HepG2 (cell line): ENCODE results near the gene NEAT1. TPM values are rescaled to one million over a fixed set of nuclear protein-coding genes. Genes with fewer than 3 reads are reported as not detected.

Experiments
- CEBPB ChIP-seq: IDR thresholded peaks from 2 replicates; pipeline ENCODE4 v1.6.1; 2011; ENCODE audit warnings: low read depth, low read length, improper control_type of control experiment, borderline replicate concordance
- CEBPG ChIP-seq: IDR thresholded peaks from 2 replicates; pipeline ENCODE4 v1.6.1; 2016
- DPF2 ChIP-seq: sonication (generic); formaldehyde crosslinking; IDR thresholded peaks from 2 replicates; pipeline ENCODE4 v1.4.0; 2020; ENCODE audit warnings: mild to moderate bottlenecking, low read depth, missing genetic modification reagents, borderline replicate concordance
- KAT7 ChIP-seq: IDR thresholded peaks from 2 replicates; pipeline ENCODE4 v1.6.1; 2018; ENCODE audit warnings: borderline replicate concordance, missing compliant biosample characterization
- KAT8 ChIP-seq: IDR thresholded peaks from 2 replicates; pipeline ENCODE4 v1.6.1; 2016; ENCODE audit warnings: missing genetic modification reagents, missing compliant biosample characterization
- KLF16 ChIP-seq, 2 experiments: sonication (generic) in 1 of 2; formaldehyde crosslinking in 1 of 2; IDR thresholded peaks; 2 replicates each; pipeline versions ENCODE4 v1.6.1 to v1.8.0; 2016 to 2023; ENCODE audit warnings: missing genetic modification reagents in 2 of 2, missing compliant biosample characterization in 1 of 2
- NCOA2 ChIP-seq: sonication (generic); formaldehyde crosslinking; IDR thresholded peaks from 2 replicates; pipeline ENCODE4 v1.8.0; 2022; ENCODE audit warnings: inconsistent platforms
- NR2F1 ChIP-seq, 2 experiments: fragments of 450-650 bp in 1 of 2; formaldehyde crosslinking in 1 of 2; IDR thresholded peaks; 2 replicates each; pipeline versions ENCODE4 v1.5.0 to v1.6.1; 2016 to 2020; ENCODE audit warnings: mild to moderate bottlenecking in 1 of 2, missing compliant biosample characterization in 1 of 2, missing genetic modification reagents in 1 of 2, moderate library complexity in 1 of 2
- RBM39 ChIP-seq: fragments of 200-400 bp; formaldehyde crosslinking; IDR thresholded peaks from one replicate; pipeline ENCODE4 v1.6.1; 2018; ENCODE audit warnings: antibody characterized with exemption, mild to moderate bottlenecking, low read depth, low read length; ENCODE audit not compliant: poor library complexity, severe bottlenecking
- RCOR2 ChIP-seq: IDR thresholded peaks from 2 replicates; pipeline ENCODE4 v1.6.1; 2016; ENCODE audit warnings: missing biosample characterization, missing genetic modification reagents
- RFXAP ChIP-seq: sonication (generic); formaldehyde crosslinking; IDR thresholded peaks from 2 replicates; pipeline ENCODE4 v1.4.0; 2020; ENCODE audit warnings: missing genetic modification reagents, borderline replicate concordance
- TCF7 ChIP-seq: sonication (generic); IDR thresholded peaks from 2 replicates; pipeline ENCODE4 v1.6.1; 2016; ENCODE audit warnings: antibody characterized with exemption, low read depth
- ZNF263 ChIP-seq: sonication (generic); formaldehyde crosslinking; IDR thresholded peaks from 2 replicates; pipeline ENCODE4 v1.4.0; 2020; ENCODE audit warnings: missing genetic modification reagents
- ZNF773 ChIP-seq: sonication (generic); formaldehyde crosslinking; IDR thresholded peaks from 2 replicates; pipeline ENCODE4 v1.4.0; 2020; ENCODE audit warnings: missing genetic modification reagents, borderline replicate concordance
- polyA plus RNA-seq, 8 experiments: library from polyadenylated mRNA; depleted of rRNA in 3 of 8; stranded (reverse) in 7 of 8; unstranded in 1 of 8; fragments of >200 nt; fragmentation: Illumina TruSeq in 4 of 8; extraction: Trizol in 4 of 8; gene quantifications; 2 replicates each; pipeline versions ENCODE4 v1.2.1 to v1.2.3, GENCODE V29; 2011 to 2016; ENCODE audit warnings: low read depth in 4 of 8, missing spikeins in 1 of 8, mixed read lengths in 1 of 8; ENCODE audit not compliant: insufficient read depth in 1 of 8
- total RNA-seq, 5 experiments: library from RNA; depleted of rRNA; stranded (reverse); fragments of >200 nt; fragmentation: Illumina TruSeq; extraction: Trizol; gene quantifications; 2 replicates each; pipeline ENCODE4 v1.2.3, GENCODE V29; 2016; ENCODE audit warnings: low read depth in 1 of 5
- TF ChIP-seq, protein P1 (sequence below): sonication (generic); formaldehyde crosslinking; IDR thresholded peaks from 2 replicates; pipeline ENCODE4 v1.5.1; 2020; ENCODE audit warnings: mild to moderate bottlenecking, missing genetic modification reagents, moderate library complexity
- TF ChIP-seq, protein P2 (sequence below): IDR thresholded peaks from 2 replicates; pipeline ENCODE4 v1.4.0; 2020; ENCODE audit warnings: mild to moderate bottlenecking, missing genetic modification reagents
- TF ChIP-seq, protein P3 (sequence below): sonication (generic); formaldehyde crosslinking; IDR thresholded peaks from 2 replicates; pipeline ENCODE4 v1.5.0; 2020; ENCODE audit warnings: mild to moderate bottlenecking, missing genetic modification reagents

NEAT1 gene
- total and polyA plus RNA-seq, 2 of the 13 experiments (the other 11 are each of a cell fraction or from before 2014, with no cell fraction given), result 20.5 to 41.2 TPM

DNA sequence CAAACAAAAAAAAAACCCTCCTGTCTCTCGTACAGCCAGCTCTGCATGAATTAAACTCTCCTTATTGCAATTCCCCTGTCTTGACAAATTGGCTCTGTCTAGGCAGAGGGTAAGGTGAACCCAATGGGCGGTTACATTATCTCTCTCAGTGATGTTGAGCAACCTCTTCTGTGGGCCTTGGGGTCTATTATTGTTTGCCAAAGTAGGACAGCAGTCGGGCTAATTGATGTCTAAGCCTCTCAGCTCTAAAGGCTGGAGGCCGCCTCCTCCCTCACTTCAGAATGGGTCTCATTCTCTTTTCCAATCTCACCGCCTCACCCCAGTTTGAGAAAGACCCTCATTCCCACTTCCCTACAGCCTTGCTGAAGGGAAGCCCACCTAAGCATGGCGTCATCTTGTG lies 38.8 kb upstream of the NEAT1 start (continued):
- TF ChIP-seq, protein P1, sequence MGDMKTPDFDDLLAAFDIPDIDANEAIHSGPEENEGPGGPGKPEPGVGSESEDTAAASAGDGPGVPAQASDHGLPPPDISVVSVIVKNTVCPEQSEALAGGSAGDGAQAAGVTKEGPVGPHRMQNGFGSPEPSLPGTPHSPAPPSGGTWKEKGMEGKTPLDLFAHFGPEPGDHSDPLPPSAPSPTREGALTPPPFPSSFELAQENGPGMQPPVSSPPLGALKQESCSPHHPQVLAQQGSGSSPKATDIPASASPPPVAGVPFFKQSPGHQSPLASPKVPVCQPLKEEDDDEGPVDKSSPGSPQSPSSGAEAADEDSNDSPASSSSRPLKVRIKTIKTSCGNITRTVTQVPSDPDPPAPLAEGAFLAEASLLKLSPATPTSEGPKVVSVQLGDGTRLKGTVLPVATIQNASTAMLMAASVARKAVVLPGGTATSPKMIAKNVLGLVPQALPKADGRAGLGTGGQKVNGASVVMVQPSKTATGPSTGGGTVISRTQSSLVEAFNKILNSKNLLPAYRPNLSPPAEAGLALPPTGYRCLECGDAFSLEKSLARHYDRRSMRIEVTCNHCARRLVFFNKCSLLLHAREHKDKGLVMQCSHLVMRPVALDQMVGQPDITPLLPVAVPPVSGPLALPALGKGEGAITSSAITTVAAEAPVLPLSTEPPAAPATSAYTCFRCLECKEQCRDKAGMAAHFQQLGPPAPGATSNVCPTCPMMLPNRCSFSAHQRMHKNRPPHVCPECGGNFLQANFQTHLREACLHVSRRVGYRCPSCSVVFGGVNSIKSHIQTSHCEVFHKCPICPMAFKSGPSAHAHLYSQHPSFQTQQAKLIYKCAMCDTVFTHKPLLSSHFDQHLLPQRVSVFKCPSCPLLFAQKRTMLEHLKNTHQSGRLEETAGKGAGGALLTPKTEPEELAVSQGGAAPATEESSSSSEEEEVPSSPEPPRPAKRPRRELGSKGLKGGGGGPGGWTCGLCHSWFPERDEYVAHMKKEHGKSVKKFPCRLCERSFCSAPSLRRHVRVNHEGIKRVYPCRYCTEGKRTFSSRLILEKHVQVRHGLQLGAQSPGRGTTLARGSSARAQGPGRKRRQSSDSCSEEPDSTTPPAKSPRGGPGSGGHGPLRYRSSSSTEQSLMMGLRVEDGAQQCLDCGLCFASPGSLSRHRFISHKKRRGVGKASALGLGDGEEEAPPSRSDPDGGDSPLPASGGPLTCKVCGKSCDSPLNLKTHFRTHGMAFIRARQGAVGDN, result no peak
- peak; percentile 79 for TF ChIP-seq TCF7
- TF ChIP-seq RCOR2 (CRISPR knock-in tag), result 0 out of 2 replicates have a peak, but pooled peaks have one; percentile 42
- TF ChIP-seq DPF2 (CRISPR knock-in tag), result 0 out of 2 replicates have a peak, but pooled peaks have one; percentile 13
- TF ChIP-seq RFXAP (CRISPR knock-in tag), result no peak
- TF ChIP-seq RBM39, result no peak
- no peak for TF ChIP-seq KAT7 (CRISPR knock-in tag)
- TF ChIP-seq NCOA2 (CRISPR knock-in tag), result peak; percentile 59; the same call in 1 of the 2 replicates
- TF ChIP-seq CEBPG (CRISPR knock-in tag), result peak; percentile 95
- TF ChIP-seq KLF16 (CRISPR knock-in tag; IDR thresholded peaks at IDR 0.05), result 0 out of 4 replicates have a peak, but pooled peaks of 1 of the 2 experiments have one; percentile 44
- TF ChIP-seq NR2F1 (CRISPR knock-in tag; IDR thresholded peaks at IDR 0.05), result no peak
- TF ChIP-seq, protein P2, sequence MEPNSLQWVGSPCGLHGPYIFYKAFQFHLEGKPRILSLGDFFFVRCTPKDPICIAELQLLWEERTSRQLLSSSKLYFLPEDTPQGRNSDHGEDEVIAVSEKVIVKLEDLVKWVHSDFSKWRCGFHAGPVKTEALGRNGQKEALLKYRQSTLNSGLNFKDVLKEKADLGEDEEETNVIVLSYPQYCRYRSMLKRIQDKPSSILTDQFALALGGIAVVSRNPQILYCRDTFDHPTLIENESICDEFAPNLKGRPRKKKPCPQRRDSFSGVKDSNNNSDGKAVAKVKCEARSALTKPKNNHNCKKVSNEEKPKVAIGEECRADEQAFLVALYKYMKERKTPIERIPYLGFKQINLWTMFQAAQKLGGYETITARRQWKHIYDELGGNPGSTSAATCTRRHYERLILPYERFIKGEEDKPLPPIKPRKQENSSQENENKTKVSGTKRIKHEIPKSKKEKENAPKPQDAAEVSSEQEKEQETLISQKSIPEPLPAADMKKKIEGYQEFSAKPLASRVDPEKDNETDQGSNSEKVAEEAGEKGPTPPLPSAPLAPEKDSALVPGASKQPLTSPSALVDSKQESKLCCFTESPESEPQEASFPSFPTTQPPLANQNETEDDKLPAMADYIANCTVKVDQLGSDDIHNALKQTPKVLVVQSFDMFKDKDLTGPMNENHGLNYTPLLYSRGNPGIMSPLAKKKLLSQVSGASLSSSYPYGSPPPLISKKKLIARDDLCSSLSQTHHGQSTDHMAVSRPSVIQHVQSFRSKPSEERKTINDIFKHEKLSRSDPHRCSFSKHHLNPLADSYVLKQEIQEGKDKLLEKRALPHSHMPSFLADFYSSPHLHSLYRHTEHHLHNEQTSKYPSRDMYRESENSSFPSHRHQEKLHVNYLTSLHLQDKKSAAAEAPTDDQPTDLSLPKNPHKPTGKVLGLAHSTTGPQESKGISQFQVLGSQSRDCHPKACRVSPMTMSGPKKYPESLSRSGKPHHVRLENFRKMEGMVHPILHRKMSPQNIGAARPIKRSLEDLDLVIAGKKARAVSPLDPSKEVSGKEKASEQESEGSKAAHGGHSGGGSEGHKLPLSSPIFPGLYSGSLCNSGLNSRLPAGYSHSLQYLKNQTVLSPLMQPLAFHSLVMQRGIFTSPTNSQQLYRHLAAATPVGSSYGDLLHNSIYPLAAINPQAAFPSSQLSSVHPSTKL (CRISPR knock-in tag), result peak; percentile 72
- no peak for TF ChIP-seq ZNF263 (CRISPR knock-in tag)
- TF ChIP-seq, protein P3, sequence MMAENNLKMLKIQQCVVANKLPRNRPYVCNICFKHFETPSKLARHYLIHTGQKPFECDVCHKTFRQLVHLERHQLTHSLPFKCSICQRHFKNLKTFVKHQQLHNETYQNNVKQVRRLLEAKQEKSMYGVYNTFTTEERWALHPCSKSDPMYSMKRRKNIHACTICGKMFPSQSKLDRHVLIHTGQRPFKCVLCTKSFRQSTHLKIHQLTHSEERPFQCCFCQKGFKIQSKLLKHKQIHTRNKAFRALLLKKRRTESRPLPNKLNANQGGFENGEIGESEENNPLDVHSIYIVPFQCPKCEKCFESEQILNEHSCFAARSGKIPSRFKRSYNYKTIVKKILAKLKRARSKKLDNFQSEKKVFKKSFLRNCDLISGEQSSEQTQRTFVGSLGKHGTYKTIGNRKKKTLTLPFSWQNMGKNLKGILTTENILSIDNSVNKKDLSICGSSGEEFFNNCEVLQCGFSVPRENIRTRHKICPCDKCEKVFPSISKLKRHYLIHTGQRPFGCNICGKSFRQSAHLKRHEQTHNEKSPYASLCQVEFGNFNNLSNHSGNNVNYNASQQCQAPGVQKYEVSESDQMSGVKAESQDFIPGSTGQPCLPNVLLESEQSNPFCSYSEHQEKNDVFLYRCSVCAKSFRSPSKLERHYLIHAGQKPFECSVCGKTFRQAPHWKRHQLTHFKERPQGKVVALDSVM (CRISPR knock-in tag), result peak; percentile 82
- 0 out of 2 replicates have a peak, but pooled peaks have one; percentile 49 for TF ChIP-seq KAT8
- TF ChIP-seq CEBPB, result peak; percentile 91
- no peak for TF ChIP-seq ZNF773
